AG04450 (cell line): ENCODE results near the gene DLGAP4. TPM values are rescaled to one million over a fixed set of nuclear protein-coding genes. Genes with fewer than 3 reads are reported as not detected.

Experiments used
- CTCF ChIA-PET: fragments of 300-600, 350-600 bp; formaldehyde crosslinking; extraction: SDS; loops from one replicate; lab custom pipeline; 2022; ENCODE audit warnings: antibody characterized with exemption, inconsistent platforms; lab: Charles Lee
- POLR2A ChIA-PET: fragments of 350-600 bp; formaldehyde crosslinking; extraction: SDS; loops from one replicate; lab custom pipeline; 2021; ENCODE audit warnings: antibody characterized with exemption, inconsistent platforms; lab: Yijun Ruan, JAX
- DNase-seq: peaks from one replicate; pipeline ENCODE4 v3.0.0-alpha.2; 2011; ENCODE audit warnings: low read depth, low spot score
- H3K27ac ChIP-seq: one replicate; pipeline ENCODE4 v1.5.1; 2012; ENCODE audit warnings: low read depth, low read length, control low read depth
- H3K27me3 ChIP-seq: one replicate; pipeline ENCODE4 v1.6.0; 2012; ENCODE audit warnings: low read length; ENCODE audit not compliant: control insufficient read depth, insufficient read depth
- H3K4me3 ChIP-seq: 2 replicates; pipeline ENCODE4 v1.5.1; 2011; ENCODE audit warnings: mild to moderate bottlenecking, low read depth, low read length, control low read depth
- H3K9me3 ChIP-seq: 2 replicates; pipeline ENCODE4 v1.5.1; 2012; ENCODE audit warnings: low read length; ENCODE audit not compliant: control insufficient read depth, insufficient read depth
- CTCF ChIP-seq: IDR thresholded peaks from 2 replicates; pipeline ENCODE4 v1.5.1; 2011; ENCODE audit warnings: low read depth, low read length, control low read depth, inconsistent platforms
- polyA plus RNA-seq: library from polyadenylated mRNA; depleted of rRNA; stranded (reverse); fragments of >200 nt; gene quantifications from 2 replicates; pipeline ENCODE4 v1.2.3, GENCODE V29; 2011

The DLGAP4 gene
- polyA plus RNA-seq, 1 experiment = 17.7 TPM

DNA sequence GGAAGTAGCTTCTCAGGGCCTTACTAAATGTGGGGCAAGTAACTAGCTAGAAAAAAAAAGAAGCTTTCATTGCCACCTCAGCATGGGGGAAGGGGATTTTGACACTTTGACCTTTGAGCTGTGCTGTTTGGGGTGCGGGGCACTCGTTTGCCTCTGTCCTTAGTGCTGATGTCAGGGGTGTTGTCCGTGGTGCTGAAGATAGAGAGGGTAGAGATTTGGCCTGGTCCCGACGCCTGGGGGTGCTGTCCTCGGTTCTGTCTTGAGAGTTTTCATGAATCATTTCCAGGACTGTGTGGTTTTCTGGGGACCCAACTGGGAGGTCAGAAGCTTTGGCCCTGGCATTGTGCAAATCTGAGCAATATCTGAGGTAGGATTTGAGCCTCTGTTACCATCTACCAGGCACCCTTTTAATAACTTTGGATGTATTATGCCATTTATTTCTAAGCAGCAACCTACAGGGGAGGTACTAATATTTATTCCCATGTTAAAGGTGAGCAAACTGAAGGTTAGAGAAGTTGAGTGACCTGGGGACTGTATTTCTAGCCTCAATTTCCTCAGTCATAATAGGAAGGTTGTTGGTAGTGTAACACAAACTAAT, 78.0 kb downstream of the DLGAP4 start:
- Histone ChIP-seq H3K9me3 (no peaks in the 10 kb centered on the region), H3K4me3 (no peak overlapping the region), H3K27ac (no peak overlapping the region), H3K27me3 (peaks cover 8% of the 10 kb centered on the region)
- CTCF ChIA-PET = no interaction called here
- POLR2A ChIA-PET = no interaction called here
- DNase-seq = no peak
- peak; percentile 22; the same call in 1 of the 2 replicates for TF ChIP-seq CTCF

DNA sequence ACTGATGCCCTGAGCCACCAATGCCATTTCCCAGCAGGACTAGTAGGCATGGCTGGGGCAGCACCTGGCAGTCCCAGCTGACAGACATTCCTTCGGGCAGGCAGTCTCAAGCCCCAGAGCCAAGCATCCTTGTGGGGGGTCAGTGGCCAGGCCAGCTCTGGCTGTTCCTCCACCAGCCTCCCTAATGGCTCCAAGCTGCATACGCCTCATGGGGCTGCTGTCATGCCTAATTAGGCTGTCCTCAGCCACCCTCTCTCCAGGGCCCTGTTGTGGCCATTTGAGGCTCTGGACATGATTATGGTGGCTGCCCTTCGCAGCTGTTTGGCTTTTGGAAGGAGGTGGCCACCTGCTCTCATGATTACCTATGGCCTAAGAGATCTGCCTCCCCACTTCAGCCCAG, 79.4 kb downstream of the DLGAP4 start:
- H3K27ac ChIP-seq = no peak overlapping the region
- ChIA-PET POLR2A (no interaction called here), CTCF (no interaction called here)
- H3K9me3 ChIP-seq = no peaks in the 10 kb centered on the region
- peaks cover 12% of the 10 kb centered on the region for H3K27me3 ChIP-seq
- H3K4me3 ChIP-seq = no peak overlapping the region
- TF ChIP-seq CTCF = no peak
- DNase-seq = no peak

DNA sequence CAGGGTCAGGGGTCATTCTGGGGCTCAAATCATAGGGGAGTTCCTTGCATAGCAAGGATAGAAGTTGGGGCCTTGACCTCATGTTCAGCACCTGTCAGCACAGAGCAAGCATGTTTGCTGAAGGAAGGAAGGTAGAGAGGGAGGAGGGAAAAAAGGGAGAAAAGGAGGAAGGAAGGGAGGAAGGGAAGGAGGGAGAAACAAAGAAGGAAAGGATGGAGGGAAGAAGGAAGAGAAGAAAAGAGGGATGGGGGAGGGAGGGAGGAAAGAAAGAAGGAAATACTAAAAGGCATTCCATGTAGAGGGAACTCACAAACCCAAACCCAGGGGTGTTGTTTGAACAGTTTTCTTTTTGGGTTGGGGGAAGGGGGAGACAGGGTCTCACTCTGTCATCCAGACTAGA, 80.1 kb downstream of the DLGAP4 start:
- no peak for DNase-seq
- Histone ChIP-seq H3K4me3 (no peak overlapping the region), H3K9me3 (no peaks in the 10 kb centered on the region), H3K27ac (no peak overlapping the region), H3K27me3 (peaks cover 12% of the 10 kb centered on the region)
- POLR2A ChIA-PET = no interaction called here
- no peak for TF ChIP-seq CTCF
- CTCF ChIA-PET = no interaction called here

DNA sequence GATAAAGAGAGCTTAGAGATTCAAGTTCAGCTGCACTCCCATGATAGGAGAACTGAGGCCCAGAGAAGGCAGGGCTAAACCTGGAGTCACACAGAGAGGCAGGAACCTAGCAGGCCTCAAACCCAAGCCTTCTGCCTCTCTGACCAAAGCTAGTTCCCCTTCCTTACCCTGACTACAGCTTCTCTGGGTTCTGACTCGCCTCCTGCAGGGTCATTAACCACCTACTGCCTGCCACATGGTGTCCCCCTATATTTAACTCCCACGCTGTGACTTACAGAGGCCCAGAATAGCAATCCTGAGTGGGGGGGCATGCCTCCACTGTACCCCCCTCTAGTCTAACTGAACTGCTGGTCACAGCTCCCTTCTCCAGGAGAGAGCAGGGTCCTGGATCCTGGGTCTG, 84.1 kb downstream of the DLGAP4 start:
- Histone ChIP-seq H3K27ac (no peak overlapping the region), H3K27me3 (peaks cover 16% of the 10 kb centered on the region), H3K4me3 (no peak overlapping the region), H3K9me3 (no peaks in the 10 kb centered on the region)
- DNase-seq = no peak
- TF ChIP-seq CTCF = no peak
- CTCF ChIA-PET = no interaction called here
- POLR2A ChIA-PET = no interaction called here

DNA sequence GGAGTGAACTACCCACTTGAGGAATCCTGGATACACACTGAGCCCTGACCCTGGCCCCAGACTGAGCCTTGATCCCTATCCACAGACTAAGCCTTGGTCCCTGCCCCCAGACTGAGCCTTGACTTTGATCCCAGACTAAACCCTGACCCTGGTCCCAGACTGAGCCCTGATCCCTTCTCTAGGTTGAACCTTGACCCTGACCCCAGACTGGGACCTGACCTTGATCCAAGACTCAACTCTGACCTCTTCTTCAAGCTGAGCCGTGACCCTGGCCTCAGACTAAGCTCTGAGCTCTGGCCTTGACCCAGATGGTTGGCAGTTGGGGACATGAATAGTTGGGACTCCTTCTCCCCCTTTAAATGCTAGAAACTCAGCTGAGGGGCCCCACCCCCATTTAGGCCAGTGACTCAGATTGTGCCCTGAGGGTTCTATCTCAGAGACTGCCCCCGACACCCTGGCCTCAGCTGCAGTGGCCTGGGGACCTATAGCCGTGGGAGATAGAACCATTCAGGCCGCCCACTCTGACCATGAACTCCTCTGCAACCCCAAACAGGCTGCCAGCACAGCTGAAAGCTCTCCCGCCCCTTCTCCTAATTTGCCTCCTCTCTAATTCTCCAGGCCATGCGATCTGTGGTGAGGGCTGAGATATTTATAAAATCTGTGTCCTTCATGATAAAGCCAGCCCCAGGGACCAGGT, 84.7 kb downstream of the DLGAP4 start:
- ChIA-PET CTCF (no interaction called here), POLR2A (no interaction called here)
- no peaks in the 10 kb centered on the region for H3K9me3 ChIP-seq
- no peak overlapping the region for H3K27ac ChIP-seq
- no peak for TF ChIP-seq CTCF
- no peak overlapping the region for H3K4me3 ChIP-seq
- no peak for DNase-seq
- peaks cover 18% of the 10 kb centered on the region for H3K27me3 ChIP-seq
